GM23248 (cell line): ENCODE results near the gene ADAM8.
"Not testable (repeated sequence)": the region's sequence is repeated elsewhere in the genome, so short reads cannot be mapped to it uniquely, and the experiment has no call there.

Experiments used
- EZH2 ChIP-seq: fragments of 200-600 bp; sonication (generic); IDR thresholded peaks from 2 replicates; pipeline ENCODE4 v1.6.1; 2018; ENCODE audit warnings: antibody characterized with exemption, mild to moderate bottlenecking; ENCODE audit not compliant: insufficient read depth, poor library complexity, severe bottlenecking
- EZH2phosphoT487 ChIP-seq: fragments of 200-600 bp; sonication (generic); IDR thresholded peaks from 2 replicates; pipeline ENCODE4 v1.6.1; 2018; ENCODE audit warnings: antibody characterized with exemption, moderate library complexity, mild to moderate bottlenecking, low read depth; ENCODE audit not compliant: insufficient read depth

DNA sequence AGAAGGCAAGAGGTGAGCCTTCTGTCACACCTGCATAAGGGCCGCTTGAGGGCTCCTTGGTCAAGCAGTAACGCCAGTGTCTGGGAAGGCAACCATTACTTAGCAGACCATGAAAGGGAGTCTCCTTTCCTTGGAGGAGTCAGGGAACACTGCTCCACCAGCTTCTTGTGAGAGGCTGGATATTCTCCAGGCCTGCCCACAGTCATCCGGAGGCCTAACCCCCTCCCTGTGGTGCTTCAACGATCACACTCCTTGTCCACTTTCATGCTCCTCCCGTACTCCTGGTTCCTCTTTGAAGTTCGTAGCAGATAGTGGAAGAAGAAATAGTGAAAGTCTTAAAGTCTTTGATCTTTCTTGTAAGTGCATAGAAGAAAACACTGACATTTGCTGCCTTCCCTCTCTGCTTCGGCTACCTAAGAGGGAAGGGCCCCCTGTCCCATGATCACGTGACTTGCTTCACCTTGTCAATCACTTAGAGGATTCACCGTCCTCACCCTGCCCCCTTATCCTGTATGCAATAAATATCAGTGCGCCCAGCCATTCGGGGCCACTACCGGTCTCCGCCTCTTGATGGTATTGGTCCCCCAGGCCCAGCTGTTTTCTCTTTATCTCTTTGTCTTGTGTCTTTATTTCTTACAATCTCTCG is 45.5 kb upstream of the ADAM8 start:
- TF ChIP-seq EZH2, EZH2phosphoT487: not testable (repeated sequence)
